ENCODE results near the gene RPP30.

Gene RPP30
- long read RNA-seq, donor 1, transcript RPP30-202 (11 exons, 2,589 nt) = major isoform, 23 of 26 reads
- long read RNA-seq, donor 1, partial matches to known transcripts = 0 of 26 reads
- long read RNA-seq, donor 1, other reads (novel, unspliced or antisense) = 0 of 26 reads
- long read RNA-seq, donor 2, transcript RPP30-202 (11 exons, 2,589 nt) = major isoform, 7 of 8 reads
- long read RNA-seq, donor 2, partial matches to known transcripts = 0 of 8 reads
- long read RNA-seq, donor 2, other reads (novel, unspliced or antisense) = 0 of 8 reads
- long read RNA-seq, donor 3, transcript RPP30-202 (11 exons, 2,589 nt) = major isoform, 8 of 11 reads
- long read RNA-seq, donor 3, partial matches to known transcripts = 0 of 11 reads
- long read RNA-seq, donor 3, other reads (novel, unspliced or antisense) = 0 of 11 reads
- long read RNA-seq, donor 4, transcript RPP30-202 (11 exons, 2,589 nt) = major isoform, 12 of 15 reads
- long read RNA-seq, donor 4, partial matches to known transcripts = 0 of 15 reads
- long read RNA-seq, donor 4, other reads (novel, unspliced or antisense) = 0 of 15 reads
- long read RNA-seq, donor 5, transcript RPP30-202 (11 exons, 2,589 nt) = major isoform, 10 of 12 reads
- long read RNA-seq, donor 5, partial matches to known transcripts = 0 of 12 reads
- long read RNA-seq, donor 5, other reads (novel, unspliced or antisense) = 0 of 12 reads
- long read RNA-seq, donor 6, transcript RPP30-202 (11 exons, 2,589 nt) = major isoform, 5 of 7 reads
- long read RNA-seq, donor 6, partial matches to known transcripts = 0 of 7 reads
- long read RNA-seq, donor 6, other reads (novel, unspliced or antisense) = 0 of 7 reads
- long read RNA-seq, donor 7, transcript RPP30-202 (11 exons, 2,589 nt) = major isoform, 19 of 19 reads
- long read RNA-seq, donor 7, partial matches to known transcripts = 0 of 19 reads
- long read RNA-seq, donor 7, other reads (novel, unspliced or antisense) = 0 of 19 reads
- long read RNA-seq, donor 8, transcript RPP30-202 (11 exons, 2,589 nt) = major isoform, 9 of 9 reads
- long read RNA-seq, donor 8, partial matches to known transcripts = 0 of 9 reads
- long read RNA-seq, donor 8, other reads (novel, unspliced or antisense) = 0 of 9 reads

DNA sequence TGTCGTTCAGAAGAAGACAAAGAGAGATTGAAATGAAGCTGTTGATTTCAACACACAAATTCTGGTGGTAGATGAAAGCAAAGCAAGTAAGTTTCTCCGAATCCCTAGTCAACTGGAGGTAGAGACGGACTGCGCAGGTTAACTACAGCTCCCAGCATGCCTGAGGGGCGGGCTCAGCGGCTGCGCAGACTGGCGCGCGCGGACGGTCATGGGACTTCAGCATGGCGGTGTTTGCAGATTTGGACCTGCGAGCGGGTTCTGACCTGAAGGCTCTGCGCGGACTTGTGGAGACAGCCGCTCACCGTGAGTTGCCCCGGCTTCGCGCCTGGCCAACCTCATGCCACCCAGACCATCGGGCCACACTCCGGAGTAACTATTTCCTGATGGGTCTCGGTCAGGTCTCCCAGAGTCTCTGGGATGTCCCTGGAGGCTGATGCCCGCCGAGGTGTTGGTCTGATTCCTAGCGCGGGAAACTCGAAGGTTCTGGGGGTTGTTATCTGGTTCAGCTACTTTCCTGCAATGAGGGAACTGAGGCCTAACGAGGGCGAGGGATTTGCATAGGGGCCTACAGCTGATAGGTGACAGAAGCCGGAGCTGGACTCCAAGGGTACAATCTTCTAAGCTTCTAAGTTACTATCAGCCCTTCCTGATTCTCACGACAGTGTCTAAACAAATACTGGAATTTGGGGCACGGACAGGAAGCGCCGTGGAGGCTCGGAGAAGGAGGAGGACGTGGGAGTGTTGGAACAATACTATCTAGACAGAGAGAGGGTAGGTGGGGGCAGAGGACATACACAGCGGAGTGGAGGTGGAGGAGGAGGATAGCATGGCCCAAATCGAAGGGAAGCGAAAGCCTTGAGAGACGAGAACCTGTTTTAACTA is at the start of gene RPP30:
Gene RPP30, plus strand, starts transcription at position 209 of the 882 bp plus-strand sequence. Its CDS starts 13 bp downstream, at position 222.
- DNase-seq = peak; percentile 81

DNA sequence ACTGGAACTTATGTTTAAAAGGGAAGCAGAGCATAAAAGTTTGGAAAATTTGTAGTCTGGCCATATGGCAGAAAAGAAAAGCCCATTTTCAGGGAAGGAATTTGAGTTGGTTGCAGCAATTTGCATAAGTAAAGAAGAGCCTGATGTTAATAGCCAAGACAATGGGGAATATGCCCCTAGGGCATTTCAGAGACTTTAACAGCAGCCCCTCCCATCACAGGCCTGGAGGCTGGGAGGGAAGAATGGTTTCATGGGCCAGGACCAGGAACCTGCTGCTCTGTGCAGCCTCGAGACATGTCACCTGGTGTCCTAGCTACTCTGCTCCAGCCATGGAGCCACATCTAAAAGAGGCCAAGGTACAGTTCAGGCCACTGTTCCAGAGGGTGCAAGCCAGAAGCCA is 49.3 kb upstream of the RPP30 start:
- no peak for DNase-seq

DNA sequence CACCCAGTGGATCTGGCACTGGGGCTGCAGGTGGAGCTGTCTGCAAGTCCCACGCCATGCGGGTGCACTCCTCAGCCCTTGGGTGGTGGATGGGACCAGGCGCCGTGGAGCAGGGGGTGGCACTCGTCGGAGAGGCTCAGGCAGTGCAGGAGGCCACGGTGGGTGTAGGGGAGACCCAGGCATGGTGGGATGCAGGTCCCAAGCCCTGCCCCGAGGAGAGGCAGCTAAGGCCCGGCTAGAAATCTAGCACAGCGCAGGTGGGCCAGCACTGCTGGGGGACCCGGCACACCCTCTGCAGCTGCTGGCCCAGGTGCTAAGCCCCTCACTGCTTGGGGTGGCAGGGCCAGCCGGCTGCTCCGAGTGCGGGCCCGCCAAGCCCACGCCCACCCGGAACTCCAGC is 39.7 kb upstream of the RPP30 start:
- DNase-seq = no peak

DNA sequence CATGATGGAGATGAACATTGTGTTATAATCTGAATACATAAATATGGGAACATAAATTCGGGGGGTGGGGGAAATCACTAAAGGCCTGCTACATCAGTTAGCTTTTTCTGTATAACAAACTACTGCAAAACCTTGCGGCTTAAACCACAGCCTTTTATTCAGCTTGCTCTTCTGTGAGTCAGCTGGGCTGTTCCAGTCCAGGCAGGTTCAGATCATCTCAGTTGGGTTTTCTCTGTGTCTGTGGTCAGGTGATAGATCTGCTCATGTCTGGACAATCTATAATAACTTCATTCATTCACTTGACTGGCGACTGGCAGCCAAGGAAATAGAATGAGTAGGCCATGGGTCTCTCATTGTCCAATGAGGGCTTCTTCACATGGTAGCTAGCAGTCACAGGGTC is 37.4 kb upstream of the RPP30 start:
- DNase-seq = no peak

DNA sequence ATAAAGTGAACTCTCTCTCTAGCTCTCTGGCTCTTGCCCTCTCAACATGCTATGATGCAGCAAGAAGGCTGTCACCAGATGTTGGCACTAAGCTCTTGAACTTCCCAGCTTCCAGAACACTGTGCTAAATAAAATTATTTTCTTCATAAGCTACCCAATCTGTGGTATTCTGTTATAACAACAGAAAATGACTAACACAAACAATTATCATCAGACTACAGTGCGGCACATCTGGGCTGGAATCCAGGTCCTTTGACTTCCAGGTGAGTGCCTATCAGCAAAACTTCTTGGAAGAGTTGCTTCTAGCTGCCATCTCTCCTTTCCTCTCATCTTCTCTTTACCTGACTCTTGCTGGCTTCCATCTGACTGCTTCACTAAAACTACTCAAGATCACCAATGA is 34.3 kb upstream of the RPP30 start:
- DNase-seq = no peak

DNA sequence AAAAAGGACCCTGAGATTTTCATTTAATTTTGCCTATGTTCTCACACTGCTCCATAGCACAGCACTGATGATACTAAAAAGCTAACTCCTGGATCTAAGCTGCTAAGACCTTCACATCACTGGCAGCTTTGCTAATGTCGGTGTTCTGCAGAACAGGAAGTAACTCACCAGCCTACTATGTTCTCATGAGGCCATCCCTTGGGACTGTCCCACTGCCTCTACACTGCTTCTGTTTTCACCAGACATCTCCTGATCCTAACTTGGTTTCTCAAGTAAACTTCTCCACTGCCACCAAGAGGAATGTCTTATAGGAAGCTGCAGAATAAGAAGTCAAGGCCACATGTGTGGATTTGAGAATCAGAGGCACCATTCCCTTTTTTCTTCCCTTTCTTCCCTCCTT is 29.0 kb upstream of the RPP30 start:
- DNase-seq = no peak

DNA sequence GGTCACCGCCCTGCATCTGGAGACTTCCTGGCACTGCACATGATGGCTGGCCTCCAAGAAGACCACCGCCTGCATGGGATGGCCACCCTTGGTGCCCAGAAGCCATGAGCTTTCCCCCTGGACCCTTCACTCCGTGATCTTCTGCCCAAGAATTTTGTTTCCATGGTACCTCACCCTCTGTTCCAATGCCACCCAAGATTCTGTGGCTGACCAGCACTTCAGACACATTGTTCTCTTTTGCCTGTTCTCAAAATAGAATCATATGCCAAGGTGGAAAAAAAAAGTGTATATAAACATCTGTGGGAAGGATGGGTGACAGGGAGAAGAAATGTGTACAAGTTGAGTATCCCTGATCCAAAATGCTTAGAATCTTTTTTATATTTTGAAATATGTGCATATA is 26.0 kb upstream of the RPP30 start:
- no peak for DNase-seq

DNA sequence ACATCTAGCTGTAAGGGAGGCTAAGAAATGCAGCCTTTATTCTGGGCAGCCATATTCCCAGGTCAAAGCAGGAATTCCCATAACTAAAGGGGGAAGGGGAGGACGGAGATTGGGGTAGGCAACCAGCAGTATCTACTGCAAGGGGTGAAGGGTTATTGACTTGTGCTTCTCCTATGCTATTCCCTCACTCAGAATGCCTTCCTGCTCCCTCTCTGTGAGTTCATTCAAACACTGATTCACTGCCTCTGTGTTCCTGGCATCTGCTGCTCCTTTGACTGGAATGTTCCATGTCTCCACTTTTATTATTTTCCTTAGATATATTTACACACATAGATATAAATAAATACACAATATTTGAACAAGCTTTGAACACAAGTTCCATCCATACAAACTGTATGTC is 25.0 kb upstream of the RPP30 start:
- DNase-seq = no peak

DNA sequence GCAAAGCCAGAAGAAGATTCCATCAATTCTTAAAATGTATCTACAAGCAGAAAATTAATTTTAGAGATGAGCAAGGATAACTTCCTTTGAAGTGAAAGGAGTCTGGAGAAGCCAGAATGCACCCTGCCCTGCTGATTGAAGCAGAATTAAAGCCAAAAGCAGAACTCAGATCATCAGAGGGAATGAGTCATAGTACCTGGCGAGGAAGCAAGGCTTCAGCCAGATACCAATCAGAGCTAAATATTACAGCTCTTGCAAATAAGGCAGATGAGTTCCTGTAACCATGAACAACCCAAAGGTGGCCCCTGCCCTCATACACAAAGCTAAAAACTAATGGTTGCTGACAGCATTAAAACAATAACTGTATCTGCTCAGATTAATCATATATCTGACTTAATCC is 24.3 kb upstream of the RPP30 start:
- DNase-seq = no peak

DNA sequence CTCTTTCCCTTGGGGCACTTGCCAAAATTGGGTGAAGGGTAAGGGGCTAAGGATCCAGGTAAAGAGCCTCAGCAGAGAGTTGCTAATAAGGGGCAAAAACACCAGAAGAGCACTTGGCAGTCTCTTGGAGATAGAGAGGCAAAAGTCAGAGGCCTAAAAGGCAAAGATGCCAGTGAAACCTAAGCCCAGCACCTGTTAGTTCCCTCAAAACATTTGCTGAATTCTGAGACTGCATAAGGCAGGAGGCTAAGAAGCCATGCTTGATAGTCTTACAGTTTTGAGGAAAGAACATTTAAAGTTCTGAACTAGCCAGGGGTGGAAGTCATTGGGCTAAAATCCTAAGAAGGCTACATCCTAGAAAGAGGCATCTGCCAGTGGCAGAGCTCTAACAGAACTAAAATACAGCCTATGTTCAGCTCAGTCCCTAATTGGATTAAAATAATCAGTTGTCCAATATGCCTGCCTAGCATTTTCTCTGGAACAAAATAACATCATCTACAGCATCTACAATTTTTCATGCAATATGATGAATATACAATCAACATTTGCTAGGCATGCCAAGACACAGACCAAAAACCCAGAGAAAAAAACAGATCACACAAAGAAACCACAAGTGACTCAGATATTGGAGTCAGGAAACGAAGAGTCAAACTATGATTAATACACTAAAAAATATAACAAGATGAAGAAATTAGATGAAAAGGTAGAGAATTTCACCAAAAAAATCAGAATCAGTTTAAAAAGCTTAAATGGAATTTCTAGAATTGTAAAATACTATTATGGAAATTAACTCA is 21.6 kb upstream of the RPP30 start:
- no peak for DNase-seq

DNA sequence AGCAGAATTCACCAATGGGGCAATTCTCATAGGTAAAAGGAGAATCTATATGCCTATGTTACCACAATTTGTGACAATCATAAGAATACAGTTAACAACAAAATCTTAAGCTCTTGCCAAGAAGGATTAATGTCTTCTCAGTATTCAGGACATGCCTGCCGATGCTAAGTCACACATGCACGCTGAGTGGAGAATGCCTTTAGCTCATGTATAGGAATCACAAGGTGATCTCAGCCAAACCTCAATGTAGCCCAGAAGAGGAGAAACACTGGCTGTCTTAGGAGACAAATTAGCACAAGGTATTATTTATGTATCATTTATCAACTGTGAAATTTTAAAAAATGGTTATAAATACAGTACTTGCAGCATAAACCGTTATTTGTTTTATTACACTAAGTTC is 16.6 kb upstream of the RPP30 start:
- no peak for DNase-seq

DNA sequence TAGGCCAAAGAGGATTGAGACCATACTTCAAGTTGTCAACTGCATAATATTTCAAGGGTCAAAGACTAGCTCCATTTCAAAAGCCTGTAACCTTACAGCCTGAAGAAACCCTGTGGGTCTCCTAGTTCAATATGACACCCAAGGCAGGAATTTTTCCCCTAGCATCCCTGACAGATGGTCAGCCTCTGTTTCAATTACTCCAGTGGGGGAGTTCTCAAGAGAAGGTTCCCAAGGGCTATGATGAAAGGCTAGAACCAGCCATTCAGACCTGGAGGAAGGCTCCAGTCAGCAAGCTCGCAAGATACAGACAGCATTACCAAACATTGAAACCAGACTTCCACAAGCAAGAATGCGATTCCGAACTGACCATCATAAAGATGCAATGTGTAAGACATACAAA is 15.5 kb upstream of the RPP30 start:
- DNase-seq = no peak

DNA sequence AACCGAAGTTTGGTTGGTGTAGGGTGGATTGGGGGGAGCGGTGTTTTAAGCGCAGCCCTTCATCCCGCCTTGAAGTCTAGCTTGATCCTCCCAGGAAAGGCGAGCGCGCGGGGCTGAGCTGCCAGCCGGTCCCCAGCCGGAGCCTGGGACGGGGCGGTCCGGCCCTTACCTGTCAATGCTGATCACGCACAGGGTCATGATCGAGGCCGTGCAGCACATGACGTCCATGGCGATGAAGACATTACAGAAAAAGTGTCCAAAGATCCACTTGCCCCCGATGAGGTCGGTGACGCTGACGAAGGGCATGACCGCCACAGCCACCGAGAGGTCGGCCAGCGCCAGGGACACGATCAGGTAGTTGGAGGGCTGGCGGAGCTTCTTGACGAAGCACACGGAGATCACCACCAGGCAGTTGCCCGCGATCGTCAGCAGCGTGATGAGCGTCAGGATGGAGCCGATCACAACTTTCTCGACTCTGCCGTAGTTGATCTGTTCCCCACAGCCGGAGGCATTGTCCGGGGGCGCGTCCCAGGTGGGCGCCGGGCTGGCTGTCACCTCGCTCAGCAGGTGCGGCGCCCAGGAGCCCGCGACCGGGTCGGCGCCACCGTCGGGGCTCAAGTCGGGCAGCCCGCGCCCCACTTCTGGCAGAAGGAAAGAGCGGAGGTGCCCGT is 14.7 kb upstream of the RPP30 start:
- DNase-seq = no peak

DNA sequence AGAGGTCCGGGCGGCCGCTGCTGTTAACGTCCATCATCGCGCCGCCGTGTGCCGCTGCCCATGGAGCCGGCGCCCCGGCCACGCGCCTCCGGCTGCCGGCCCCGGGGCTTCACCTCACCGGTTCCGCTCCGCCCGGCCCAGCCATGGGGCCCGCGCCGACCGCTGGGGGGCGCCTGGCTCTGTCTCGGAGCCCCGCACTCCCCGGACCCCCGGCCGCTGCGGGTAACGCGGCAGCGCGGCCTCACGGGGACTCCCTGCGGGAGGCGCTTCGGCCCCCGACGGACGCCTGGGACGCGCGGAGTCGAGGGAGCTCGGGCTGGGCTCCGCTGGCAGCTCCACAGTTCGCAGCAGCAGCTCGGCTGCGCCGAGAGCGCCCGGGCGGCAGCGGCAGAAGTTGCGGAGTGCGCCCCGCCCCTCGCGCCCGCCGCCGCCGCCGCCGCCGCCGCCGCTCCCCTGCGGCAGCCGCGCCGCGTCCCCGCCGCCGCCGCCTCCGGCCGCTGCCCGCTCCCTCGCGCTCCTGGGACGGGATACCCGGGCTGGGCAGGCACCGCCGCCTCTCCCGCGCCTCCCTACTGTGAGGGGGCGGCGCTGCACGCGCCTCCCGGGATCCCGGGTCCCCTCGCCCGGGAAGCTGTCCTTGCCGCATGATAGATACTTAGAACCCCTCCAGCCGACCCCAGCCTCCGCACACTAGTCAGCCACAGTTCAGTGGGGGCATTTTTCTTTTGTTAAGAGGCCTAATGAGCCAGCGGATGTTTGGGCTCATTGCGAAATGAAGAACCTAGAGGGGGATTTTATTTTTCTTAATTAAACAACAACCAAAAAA is 13.9 kb upstream of the RPP30 start, which contains the start of gene HTR7:
Gene HTR7, minus strand, starts transcription at position 405 of the 826 bp plus-strand sequence. Its CDS starts 368 bp downstream, at position 37.
- DNase-seq = peak; percentile 86

DNA sequence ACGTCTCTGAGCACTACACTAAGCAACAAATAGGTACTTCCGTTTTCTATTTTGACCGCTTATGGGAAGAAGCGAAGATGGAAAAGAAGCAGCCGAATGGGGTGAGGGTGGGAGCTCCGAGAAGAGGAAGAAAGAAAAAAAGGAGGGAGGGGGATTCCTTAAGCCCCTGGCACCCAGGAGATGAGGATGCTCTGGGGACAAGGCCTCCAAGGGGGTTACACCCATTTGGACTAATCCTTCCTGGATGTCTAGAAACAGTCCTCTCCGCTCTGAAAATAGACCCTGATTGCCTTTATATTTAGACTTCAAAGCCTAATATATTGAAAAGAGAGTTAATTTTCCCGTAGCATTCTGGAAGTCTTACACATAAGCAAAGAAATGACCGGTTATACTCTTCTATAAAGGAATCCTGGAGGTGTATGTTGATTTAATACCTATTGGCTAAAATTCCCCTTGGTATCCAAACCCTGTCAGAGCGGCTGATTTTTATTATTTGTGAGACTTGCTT is 13.3 kb upstream of the RPP30 start:
- DNase-seq = no peak

DNA sequence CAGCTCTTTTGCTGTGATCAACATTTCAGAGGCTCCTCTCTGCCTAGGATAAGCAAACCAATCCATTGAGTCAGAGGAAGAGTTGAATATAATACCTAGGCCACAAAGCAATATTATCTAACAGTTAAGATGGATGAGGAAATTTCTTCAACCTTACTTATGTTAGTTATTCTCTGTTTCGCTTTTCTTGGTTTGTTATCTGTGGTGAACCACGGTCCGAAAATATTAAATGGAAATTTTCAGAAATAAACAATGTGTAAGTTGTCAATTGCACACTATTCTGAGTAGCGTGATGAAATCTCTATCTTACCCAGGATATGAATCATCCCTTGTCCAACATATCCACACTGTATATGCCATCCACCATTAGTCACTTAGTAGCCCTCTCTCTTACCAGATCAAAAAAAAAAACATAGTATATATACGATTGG is 12.4 kb upstream of the RPP30 start:
- DNase-seq = no peak

DNA sequence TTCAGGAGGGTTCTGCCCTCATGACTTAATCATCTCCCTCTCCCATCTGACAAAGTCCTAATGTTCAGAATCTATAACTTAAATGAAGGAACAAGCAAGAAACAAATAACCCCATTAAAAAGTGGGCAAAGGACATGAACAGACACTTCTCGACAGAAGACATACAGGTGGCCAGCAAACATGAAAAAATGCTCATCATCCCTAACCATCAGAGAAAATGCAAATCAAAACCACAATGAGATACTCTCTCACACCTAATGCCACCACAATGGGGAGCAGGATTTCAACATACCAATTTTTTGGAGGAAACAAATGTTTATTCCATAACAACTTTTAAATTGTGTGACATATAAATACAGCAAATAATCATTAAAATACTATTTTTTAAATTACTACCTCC is 11.0 kb upstream of the RPP30 start:
- DNase-seq = no peak

DNA sequence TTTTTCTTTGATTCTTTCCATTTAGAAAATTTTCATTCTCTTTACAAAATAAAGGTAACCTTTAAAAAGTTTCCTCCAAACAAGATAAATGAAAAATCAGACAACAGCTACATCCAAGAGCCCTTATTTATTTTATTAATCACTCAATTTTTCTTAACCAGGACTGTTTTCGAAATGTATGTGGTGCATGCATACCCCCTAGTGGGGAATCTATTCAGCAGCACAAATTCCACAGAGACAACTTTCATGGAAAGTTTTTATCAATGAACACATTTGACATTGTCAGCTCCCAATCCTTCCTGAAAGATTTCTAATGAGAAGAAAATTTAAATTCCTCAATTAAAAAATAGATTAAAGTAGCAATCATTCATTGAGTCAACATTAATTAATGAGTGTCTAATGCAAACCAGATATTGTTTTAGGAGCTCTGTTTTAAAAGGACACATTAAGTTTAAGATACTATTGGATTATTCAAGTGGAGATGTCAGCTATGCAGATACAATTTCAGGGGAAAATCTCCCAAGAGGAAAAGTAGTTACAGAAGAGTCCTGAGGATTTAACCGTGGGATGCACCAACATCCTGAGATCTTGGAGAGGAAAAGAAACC is 8.8 kb upstream of the RPP30 start:
- no peak for DNase-seq

DNA sequence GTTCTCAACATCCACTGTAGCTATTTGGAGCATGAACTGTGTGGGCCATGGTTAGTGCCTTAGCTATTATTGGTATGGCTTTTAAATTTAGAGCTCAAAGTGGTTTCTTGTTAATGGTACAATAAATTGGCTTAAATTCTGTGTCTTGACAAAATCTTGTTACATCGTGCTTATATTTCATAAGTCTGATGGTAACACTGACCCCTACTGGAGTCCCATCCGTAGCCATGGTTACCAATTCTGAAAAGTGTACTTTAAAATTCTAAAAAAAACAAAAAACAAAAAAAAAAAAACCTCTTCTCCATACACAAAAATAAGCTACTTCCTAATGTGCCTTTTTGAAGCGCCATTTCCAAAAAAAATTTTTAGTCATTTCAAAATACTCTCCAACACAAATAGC is 6.4 kb upstream of the RPP30 start:
- no peak for DNase-seq

Measured in right kidney (tissue), 9 donors.